NT2/D1 (cell line): ENCODE measurements around the gene METTL25B.

Experiments
- DNase-seq: peaks from one replicate; pipeline ENCODE4 v3.0.0-alpha.2; 2011; ENCODE audit warnings: low read depth, low spot score
- H3K27me3 ChIP-seq: 2 replicates; pipeline ENCODE4 v1.6.0; 2011; ENCODE audit warnings: mild to moderate bottlenecking; ENCODE audit not compliant: insufficient read length, insufficient read depth
- H3K36me3 ChIP-seq: 2 replicates; pipeline ENCODE4 v1.6.1; 2011; ENCODE audit warnings: mild to moderate bottlenecking, low read length, mixed read lengths; ENCODE audit not compliant: insufficient read depth, insufficient read length
- H3K4me1 ChIP-seq: 2 replicates; pipeline ENCODE4 v1.5.1; 2011; ENCODE audit not compliant: insufficient read depth, insufficient read length
- H3K4me3 ChIP-seq: 2 replicates; pipeline ENCODE4 v1.5.1; 2011; ENCODE audit warnings: low read depth; ENCODE audit not compliant: insufficient read length
- H3K9ac ChIP-seq: 2 replicates; pipeline ENCODE4 v1.6.0; 2011; ENCODE audit warnings: low read depth; ENCODE audit not compliant: insufficient read length
- H3K9me3 ChIP-seq: 2 replicates; pipeline ENCODE4 v1.5.1; 2011; ENCODE audit warnings: mild to moderate bottlenecking, low read length; ENCODE audit not compliant: insufficient read depth
- SUZ12 ChIP-seq: IDR thresholded peaks from 2 replicates; pipeline ENCODE4 v1.6.1; 2011; ENCODE audit not compliant: insufficient read length, insufficient read depth; ENCODE audit errors: extremely low read depth
- YY1 ChIP-seq: IDR thresholded peaks from 2 replicates; pipeline ENCODE4 v1.6.1; 2011; ENCODE audit not compliant: insufficient read length, insufficient read depth
- ZNF274 ChIP-seq: IDR thresholded peaks from 2 replicates; pipeline ENCODE4 v1.6.1; 2011; ENCODE audit warnings: mild to moderate bottlenecking, low read depth, low read length

Gene METTL25B

GRCh38 chr1:156714830-156715229, 13.4 kb upstream of the METTL25B start:
- Histone ChIP-seq H3K36me3 (no peaks in the 10 kb centered on the region), H3K4me1 (peaks cover 20% of the 10 kb centered on the region), H3K4me3 (no peak overlapping the region), H3K9me3 (no peaks in the 10 kb centered on the region), H3K9ac (no peak overlapping the region), H3K27me3 (no peaks in the 10 kb centered on the region)
- no peak for DNase-seq
- TF ChIP-seq YY1 (no peak), SUZ12 (no peak), ZNF274 (no peak)

GRCh38 chr1:156717351-156717750, 10.9 kb upstream of the METTL25B start:
- no peak for TF ChIP-seq SUZ12
- no peak for TF ChIP-seq YY1
- TF ChIP-seq ZNF274, result no peak
- Histone ChIP-seq H3K4me3 (no peak overlapping the region), H3K4me1 (peaks cover under 1% of the 10 kb centered on the region), H3K9me3 (no peaks in the 10 kb centered on the region), H3K9ac (no peak overlapping the region), H3K36me3 (peaks cover 17% of the 10 kb centered on the region), H3K27me3 (no peaks in the 10 kb centered on the region)
- DNase-seq, result no peak

GRCh38 chr1:156721131-156721530, 7.1 kb upstream of the METTL25B start:
- no peak for DNase-seq
- Histone ChIP-seq H3K4me3 (no peak overlapping the region), H3K9ac (no peak overlapping the region), H3K9me3 (no peaks in the 10 kb centered on the region), H3K36me3 (peaks cover 53% of the 10 kb centered on the region), H3K27me3 (no peaks in the 10 kb centered on the region), H3K4me1 (peaks cover 6% of the 10 kb centered on the region)
- TF ChIP-seq SUZ12 (no peak), YY1 (no peak), ZNF274 (no peak)

- Histone ChIP-seq H3K27me3 (no peaks in the 10 kb centered on the region), H3K36me3 (peaks cover 57% of the 10 kb centered on the region), H3K4me1 (peaks cover 8% of the 10 kb centered on the region), H3K4me3 (no peak overlapping the region), H3K9me3 (no peaks in the 10 kb centered on the region), H3K9ac (no peak overlapping the region)
- DNase-seq, result no peak
- TF ChIP-seq ZNF274 (no peak), SUZ12 (no peak), YY1 (no peak)
These were observed 6.7 kb upstream of the METTL25B start for GRCh38 chr1:156721535-156721934.

- Histone ChIP-seq H3K9me3 (no peaks in the 10 kb centered on the region), H3K4me3 (peak overlapping the region; percentile 13), H3K27me3 (no peaks in the 10 kb centered on the region), H3K9ac (peak overlapping the region; percentile 100), H3K4me1 (peaks cover 15% of the 10 kb centered on the region), H3K36me3 (peaks cover 73% of the 10 kb centered on the region)
- TF ChIP-seq YY1, result no peak
- TF ChIP-seq SUZ12, result no peak
- no peak for TF ChIP-seq ZNF274
- peak; percentile 92 for DNase-seq
These were observed 2.5 kb upstream of the METTL25B start for GRCh38 chr1:156725683-156726280.

- TF ChIP-seq ZNF274 (no peak), SUZ12 (no peak), YY1 (no peak)
- H3K9me3 ChIP-seq, result no peaks in the 10 kb centered on the region
- H3K4me3 ChIP-seq, result peak overlapping the region; percentile 13
- DNase-seq, result no peak
- peak overlapping the region; percentile 100 for H3K9ac ChIP-seq
- H3K27me3 ChIP-seq, result no peaks in the 10 kb centered on the region
- peaks cover 15% of the 10 kb centered on the region for H3K4me1 ChIP-seq
- H3K36me3 ChIP-seq, result peaks cover 65% of the 10 kb centered on the region
These were observed 1.6 kb upstream of the METTL25B start for GRCh38 chr1:156726549-156727226.

GRCh38 chr1:156727492-156727891, 777 bp upstream of the METTL25B start:
- Histone ChIP-seq H3K9ac (peak overlapping the region; percentile 100), H3K4me1 (peaks cover 15% of the 10 kb centered on the region), H3K36me3 (peaks cover 70% of the 10 kb centered on the region), H3K27me3 (no peaks in the 10 kb centered on the region), H3K9me3 (no peaks in the 10 kb centered on the region), H3K4me3 (peak overlapping the region; percentile 99)
- TF ChIP-seq ZNF274 (no peak), YY1 (no peak), SUZ12 (no peak)
- no peak for DNase-seq
